ENCODE results near the gene ZFP36L2.

The ZFP36L2 gene

DNA sequence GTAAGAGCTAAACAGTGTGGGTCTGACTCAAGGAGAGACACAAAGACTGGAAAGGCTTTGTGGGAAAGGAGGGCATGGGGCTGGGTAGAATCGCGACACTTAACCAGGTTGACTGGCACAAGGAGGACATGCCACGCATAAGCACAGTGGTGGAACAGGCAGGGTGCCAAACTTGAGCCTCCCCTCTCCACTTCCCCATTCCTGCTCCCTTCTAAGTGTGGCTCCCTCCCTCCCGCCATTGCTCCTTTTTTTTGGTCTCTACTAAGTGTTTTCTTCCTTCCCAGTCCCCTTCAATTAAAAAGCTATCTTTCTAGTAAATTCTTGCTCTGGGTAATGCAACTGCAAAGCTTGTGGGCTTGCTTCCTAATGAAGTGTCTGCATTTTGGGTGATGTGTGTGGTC lies 40.3 kb upstream of the ZFP36L2 start:
- TF ChIP-seq FOXK2 (IDR thresholded peaks at IDR 0.05), result no peak
- no peak for TF ChIP-seq FOXM1 (IDR thresholded peaks at IDR 0.05; ENCODE audit: borderline replicate concordance)
- no peak for TF ChIP-seq BHLHE40 (IDR thresholded peaks at IDR 0.05; ENCODE audit: borderline replicate concordance)
- no peak for TF ChIP-seq L3MBTL2 (conservative IDR thresholded peaks at IDR 0.05)
- TF ChIP-seq PKNOX1 (IDR thresholded peaks at IDR 0.05), result no peak
- no peak for TF ChIP-seq ZNF384 (IDR thresholded peaks at IDR 0.05)
- no peak for TF ChIP-seq ARNT (IDR thresholded peaks at IDR 0.05)
- no peak for TF ChIP-seq TARDBP (IDR thresholded peaks at IDR 0.05)
- no peak for TF ChIP-seq NFRKB (IDR thresholded peaks at IDR 0.05)
- TF ChIP-seq CTBP1 (IDR thresholded peaks at IDR 0.05; ENCODE audit: borderline replicate concordance), result no peak
- no peak for TF ChIP-seq SUZ12 (IDR thresholded peaks at IDR 0.05)
- no peak for TF ChIP-seq SP1 (IDR thresholded peaks at IDR 0.05)
- TF ChIP-seq ELF4 (IDR thresholded peaks at IDR 0.05), result no peak
- TF ChIP-seq FOXA1 (IDR thresholded peaks at IDR 0.05), result no peak
- ChIA-PET POLR2A (interaction anchor here (1.8 kb wide), 1 partner anchor 9 kb away, joined by 4 read pairs; no protein-coding TSS in a partner anchor), CTCF (no interaction called here)
- no peak for DNase-seq (ENCODE audit: extremely low spot score)

DNA sequence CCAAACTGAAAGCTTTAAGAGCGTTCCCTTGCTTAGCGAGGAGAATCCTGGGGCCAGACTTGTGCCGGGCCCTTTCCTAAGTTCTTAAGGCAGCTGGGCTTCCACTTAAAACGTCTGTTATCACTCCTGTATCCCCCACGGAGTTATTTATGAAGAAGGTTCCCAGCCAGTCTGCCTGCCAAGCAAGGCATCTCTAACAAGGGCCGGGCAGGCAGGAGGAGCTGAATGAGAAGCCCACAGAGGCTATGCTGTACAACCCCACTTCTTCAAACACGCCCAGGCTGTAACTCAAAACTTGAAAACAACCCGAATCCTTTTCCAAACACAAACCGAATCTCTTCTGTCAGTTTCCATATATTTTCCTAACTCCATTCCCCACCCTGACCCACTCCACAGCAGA lies 39.0 kb upstream of the ZFP36L2 start:
- TF ChIP-seq FOXA1 (IDR thresholded peaks at IDR 0.05) (no peak), PKNOX1 (IDR thresholded peaks at IDR 0.05) (no peak), ELF4 (IDR thresholded peaks at IDR 0.05) (no peak), SUZ12 (IDR thresholded peaks at IDR 0.05) (no peak), FOXK2 (IDR thresholded peaks at IDR 0.05) (no peak), FOXM1 (IDR thresholded peaks at IDR 0.05; ENCODE audit: borderline replicate concordance) (no peak), L3MBTL2 (conservative IDR thresholded peaks at IDR 0.05) (no peak), LEF1 (IDR thresholded peaks at IDR 0.05; ENCODE audit: borderline replicate concordance) (no peak), ARNT (IDR thresholded peaks at IDR 0.05) (no peak), BHLHE40 (IDR thresholded peaks at IDR 0.05; ENCODE audit: borderline replicate concordance) (no peak), TARDBP (IDR thresholded peaks at IDR 0.05) (no peak), NFRKB (IDR thresholded peaks at IDR 0.05) (no peak), ZNF384 (IDR thresholded peaks at IDR 0.05) (no peak), CTBP1 (IDR thresholded peaks at IDR 0.05; ENCODE audit: borderline replicate concordance) (no peak), HDGF (IDR thresholded peaks at IDR 0.05; ENCODE audit: borderline replicate concordance) (no peak), SP1 (IDR thresholded peaks at IDR 0.05) (no peak)
- ChIA-PET POLR2A (no interaction called here), CTCF (interaction anchor here (0.6 kb wide), 1 partner anchor 105 kb away, joined by 3 read pairs; no protein-coding TSS in a partner anchor)
- DNase-seq (ENCODE audit: extremely low spot score), result no peak

- ChIA-PET POLR2A (no interaction called here), CTCF (no interaction called here)
- TF ChIP-seq PKNOX1 (IDR thresholded peaks at IDR 0.05) (no peak), FOXM1 (IDR thresholded peaks at IDR 0.05; ENCODE audit: borderline replicate concordance) (no peak), ELF4 (IDR thresholded peaks at IDR 0.05) (no peak), TARDBP (IDR thresholded peaks at IDR 0.05) (no peak), NFRKB (IDR thresholded peaks at IDR 0.05) (no peak), CTBP1 (IDR thresholded peaks at IDR 0.05; ENCODE audit: borderline replicate concordance) (no peak), ZNF384 (IDR thresholded peaks at IDR 0.05) (no peak), SP1 (IDR thresholded peaks at IDR 0.05) (no peak), FOXA1 (IDR thresholded peaks at IDR 0.05) (no peak), ARNT (IDR thresholded peaks at IDR 0.05) (no peak), SUZ12 (IDR thresholded peaks at IDR 0.05) (no peak), FOXK2 (IDR thresholded peaks at IDR 0.05) (no peak), L3MBTL2 (conservative IDR thresholded peaks at IDR 0.05) (no peak), LEF1 (IDR thresholded peaks at IDR 0.05; ENCODE audit: borderline replicate concordance) (no peak), BHLHE40 (IDR thresholded peaks at IDR 0.05; ENCODE audit: borderline replicate concordance) (no peak), HDGF (IDR thresholded peaks at IDR 0.05; ENCODE audit: borderline replicate concordance) (no peak)
- DNase-seq (ENCODE audit: extremely low spot score), result no peak
Measured at GRCh38 chr2:43265001-43265400, 38.6 kb upstream of the ZFP36L2 start.

DNA sequence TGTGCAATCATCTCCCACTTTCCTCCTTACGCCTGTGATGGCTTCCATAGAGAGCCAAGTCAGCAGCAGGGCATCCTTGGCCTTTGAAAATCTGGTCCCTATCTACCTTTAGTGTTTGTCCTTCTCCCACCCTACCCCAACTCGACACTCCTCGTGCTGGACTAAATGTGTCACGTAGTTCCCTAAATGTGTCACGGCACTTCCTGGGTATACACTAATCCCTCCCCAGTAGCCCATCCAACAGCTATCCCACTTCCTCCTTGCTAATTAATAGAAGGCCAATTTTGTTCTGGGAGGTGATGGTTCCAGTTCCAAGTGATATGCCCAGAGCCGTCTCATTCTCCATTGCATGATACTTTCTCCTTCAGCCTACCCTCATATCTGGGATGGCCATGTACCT lies 36.5 kb upstream of the ZFP36L2 start:
- ChIA-PET POLR2A (no interaction called here), CTCF (no interaction called here)
- no peak for TF ChIP-seq SUZ12 (IDR thresholded peaks at IDR 0.05)
- no peak for TF ChIP-seq BHLHE40 (IDR thresholded peaks at IDR 0.05; ENCODE audit: borderline replicate concordance)
- no peak for TF ChIP-seq NFRKB (IDR thresholded peaks at IDR 0.05)
- TF ChIP-seq ARNT (IDR thresholded peaks at IDR 0.05), result no peak
- no peak for TF ChIP-seq ELF4 (IDR thresholded peaks at IDR 0.05)
- TF ChIP-seq PKNOX1 (IDR thresholded peaks at IDR 0.05), result no peak
- TF ChIP-seq LEF1 (IDR thresholded peaks at IDR 0.05; ENCODE audit: borderline replicate concordance), result no peak
- no peak for TF ChIP-seq ZNF384 (IDR thresholded peaks at IDR 0.05)
- TF ChIP-seq FOXA1 (IDR thresholded peaks at IDR 0.05), result no peak
- TF ChIP-seq TARDBP (IDR thresholded peaks at IDR 0.05), result no peak
- no peak for TF ChIP-seq SP1 (IDR thresholded peaks at IDR 0.05)
- no peak for TF ChIP-seq FOXK2 (IDR thresholded peaks at IDR 0.05)
- TF ChIP-seq L3MBTL2 (conservative IDR thresholded peaks at IDR 0.05), result no peak
- no peak for DNase-seq (ENCODE audit: extremely low spot score)

- TF ChIP-seq FOXA1 (IDR thresholded peaks at IDR 0.05) (no peak), SUZ12 (IDR thresholded peaks at IDR 0.05) (no peak), HDGF (IDR thresholded peaks at IDR 0.05; ENCODE audit: borderline replicate concordance) (no peak), LEF1 (IDR thresholded peaks at IDR 0.05; ENCODE audit: borderline replicate concordance) (no peak), PKNOX1 (IDR thresholded peaks at IDR 0.05) (no peak), ZNF384 (IDR thresholded peaks at IDR 0.05) (no peak), L3MBTL2 (conservative IDR thresholded peaks at IDR 0.05) (no peak)
- no peak for DNase-seq (ENCODE audit: extremely low spot score)
- ChIA-PET CTCF (no interaction called here), POLR2A (no interaction called here)
Measured at GRCh38 chr2:43262239-43262638, 35.8 kb upstream of the ZFP36L2 start.
